Psoas muscle (tissue), 8 donors: ENCODE data around the gene GRHL1. TPM values are rescaled to one million over a fixed set of nuclear protein-coding genes. Genes with fewer than 3 reads are reported as not detected.

Experiments
- ATAC-seq, 4 donors: fragments of 200-7000 bp; cut with Tn5 transposase; one replicate each; pipeline ENCODE4 v1.9.1; 2020; ENCODE audit warnings: moderate library complexity in 3 of 4, mild to moderate bottlenecking in 2 of 4
- DNase-seq, 2 donors: peaks; one replicate each; pipeline ENCODE4 v3.0.0-alpha.2; 2020
- H3K27ac ChIP-seq: fragments of 200-600 bp; one replicate; pipeline ENCODE4 v1.8.0; 2022
- H3K27me3 ChIP-seq, 3 donors: fragments of 200-600 bp in 1 of 3; one replicate each; pipeline versions ENCODE4 v1.6.1 to v1.8.0; 2013 to 2022; ENCODE audit warnings: low read length in 2 of 3, mild to moderate bottlenecking in 2 of 3, moderate library complexity in 1 of 3; ENCODE audit not compliant: insufficient read depth in 3 of 3
- H3K36me3 ChIP-seq, 2 donors: fragments of 200-600 bp in 1 of 2; one replicate each; pipeline versions ENCODE4 v1.6.1 to v1.8.0; 2013 to 2022; ENCODE audit warnings: low read depth in 1 of 2, mild to moderate bottlenecking in 1 of 2, moderate library complexity in 1 of 2; ENCODE audit not compliant: insufficient read depth in 1 of 2
- H3K4me1 ChIP-seq: fragments of 200-600 bp; one replicate; pipeline ENCODE4 v1.8.0; 2022
- H3K4me3 ChIP-seq: fragments of 200-600 bp; one replicate; pipeline ENCODE4 v1.8.0; 2022; ENCODE audit warnings: mild to moderate bottlenecking
- H3K9me3 ChIP-seq: fragments of 200-600 bp; one replicate; pipeline ENCODE4 v1.8.0; 2022
- WGBS, 3 donors: extraction: QIAGEN DNeasy Blood & Tissue Kit; methylation state at CpG; one replicate each; pipeline versions ENCODE4 v1.1.6 to v1.1.7; 2013; 5-methylcytosine and 5-hydroxymethylcytosine counted together
- intact Hi-C, 2 donors: fragments of 100-400 bp; cut with DNase I; formaldehyde crosslinking; loops; one replicate each; pipeline versions ENCODE4 v1.11.0 to v1.14.2; 2022
- long read RNA-seq, 2 donors: library from polyadenylated mRNA; unstranded; transcript quantifications; one replicate each; pipeline ENCODE4 v2.0.0, GENCODE V29; 2021
- polyA plus RNA-seq, 3 donors: library from polyadenylated mRNA; stranded (reverse); fragments of 200-250 nt; gene quantifications; one replicate each; pipeline ENCODE4 v1.2.3, GENCODE V29; 2013
- total RNA-seq, 4 donors: library from RNA; stranded (reverse); fragmentation: NEBNext Ultra II Directional in 2 of 4; extraction: Animal tissue kit (Norgen Biotek cat#: 25700) in 2 of 4; gene quantifications; one replicate each; pipeline versions ENCODE4 v1.2.1 to v1.2.4, GENCODE V29; 2021 to 2023
- TF ChIP-seq, protein P1 (sequence below): fragments of 200-600 bp; IDR thresholded peaks from one replicate; pipeline ENCODE4 v1.8.0; 2022; ENCODE audit warnings: antibody characterized with exemption
- donor health status: healthy with polysubstance abuse.
- donor health status: DM: no; HTN: no; CAD: no; lungs with moderate emphysema.
- donor health status: Bipolar disorder and iron deficiency.
- donor health status: healthy.
- donor health status: DM: yes; HTN: yes; CAD: no.
- donor health status: DM: no; HTN: no; CAD: no.
- donor health status: DM: no; HTN: no; CAD: no.
- donor health status: DM: yes; HTN: yes; CAD: no.

GRHL1 gene
- total RNA-seq (1 to 10 TPM in 2 of 4 donors, under 1 TPM in 2; 0.53 to 1.2 (median 1.1) TPM), polyA plus RNA-seq (under 1 TPM; 0.38 to 0.63 (median 0.52) TPM)
- long read RNA-seq, donor 1 = 0 reads
- long read RNA-seq, donor 2 = 0 reads

GRCh38 chr2:9951522-9952285 lies at the start of gene GRHL1:
Gene GRHL1 (plus strand): TSS chr2:9951693. CDS start chr2:9951834, 141 bp downstream.
- Histone ChIP-seq H3K9me3 (no peaks in the 10 kb centered on the region), H3K36me3 (no peaks in the 10 kb centered on the region), H3K4me1 (peaks cover 6% of the 10 kb centered on the region), H3K27ac (peak within 1 kb of the TSS; percentile 81), H3K4me3 (peak within 1 kb of the TSS; percentile 87), H3K27me3 (peaks cover 0 to 2% (median under 1%) of the 10 kb centered on the region in 3 donors)
- TF ChIP-seq, protein P1, sequence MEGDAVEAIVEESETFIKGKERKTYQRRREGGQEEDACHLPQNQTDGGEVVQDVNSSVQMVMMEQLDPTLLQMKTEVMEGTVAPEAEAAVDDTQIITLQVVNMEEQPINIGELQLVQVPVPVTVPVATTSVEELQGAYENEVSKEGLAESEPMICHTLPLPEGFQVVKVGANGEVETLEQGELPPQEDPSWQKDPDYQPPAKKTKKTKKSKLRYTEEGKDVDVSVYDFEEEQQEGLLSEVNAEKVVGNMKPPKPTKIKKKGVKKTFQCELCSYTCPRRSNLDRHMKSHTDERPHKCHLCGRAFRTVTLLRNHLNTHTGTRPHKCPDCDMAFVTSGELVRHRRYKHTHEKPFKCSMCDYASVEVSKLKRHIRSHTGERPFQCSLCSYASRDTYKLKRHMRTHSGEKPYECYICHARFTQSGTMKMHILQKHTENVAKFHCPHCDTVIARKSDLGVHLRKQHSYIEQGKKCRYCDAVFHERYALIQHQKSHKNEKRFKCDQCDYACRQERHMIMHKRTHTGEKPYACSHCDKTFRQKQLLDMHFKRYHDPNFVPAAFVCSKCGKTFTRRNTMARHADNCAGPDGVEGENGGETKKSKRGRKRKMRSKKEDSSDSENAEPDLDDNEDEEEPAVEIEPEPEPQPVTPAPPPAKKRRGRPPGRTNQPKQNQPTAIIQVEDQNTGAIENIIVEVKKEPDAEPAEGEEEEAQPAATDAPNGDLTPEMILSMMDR = no peak
- ATAC-seq (peak; percentile 97 to 98 (median 98)), DNase-seq (peak; percentile 95 to 96)
- WGBS, 3 donors = 0 to 1% (median 0%) methylated on average over 33 to 111 of the region's 111 CpGs
- intact Hi-C loops = no loop called here

GRCh38 chr2:9905413-9905812 lies 46.1 kb upstream of the GRHL1 start:
- no peaks in the 10 kb centered on the region for H3K27me3 ChIP-seq
- 73 to 82% (median 77%) methylated on average over 1 of the region's 1 CpG for WGBS, 3 donors
- DNase-seq (no peak), ATAC-seq (no peak)
- H3K4me1 ChIP-seq = no peaks in the 10 kb centered on the region
- intact Hi-C loops = no loop called here
- TF ChIP-seq, protein P1 = no peak
- H3K4me3 ChIP-seq = no peak overlapping the region
- no peak overlapping the region for H3K27ac ChIP-seq
- H3K9me3 ChIP-seq = no peaks in the 10 kb centered on the region
- H3K36me3 ChIP-seq = peaks cover 0 to 8% of the 10 kb centered on the region in 2 donors

- no peaks in the 10 kb centered on the region for H3K27me3 ChIP-seq
- H3K4me3 ChIP-seq = no peak overlapping the region
- DNase-seq (no peak), ATAC-seq (no peak)
- H3K36me3 ChIP-seq = peaks cover 0 to 15% of the 10 kb centered on the region in 2 donors
- H3K4me1 ChIP-seq = no peaks in the 10 kb centered on the region
- TF ChIP-seq, protein P1 = no peak
- H3K9me3 ChIP-seq = no peaks in the 10 kb centered on the region
- H3K27ac ChIP-seq = no peak overlapping the region
- WGBS, 3 donors = 93 to 97% (median 96%) methylated on average over 7 of the region's 7 CpGs
- intact Hi-C loops = no loop called here
Observed at GRCh38 chr2:9907402-9907801, 44.1 kb upstream of the GRHL1 start.

GRCh38 chr2:9908639-9909038 lies 42.9 kb upstream of the GRHL1 start:
- H3K36me3 ChIP-seq = peaks cover 4 to 25% of the 10 kb centered on the region in 2 donors
- H3K9me3 ChIP-seq = no peaks in the 10 kb centered on the region
- no peak overlapping the region for H3K4me3 ChIP-seq
- TF ChIP-seq, protein P1 = no peak
- H3K27me3 ChIP-seq = no peaks in the 10 kb centered on the region
- ATAC-seq (no peak), DNase-seq (no peak)
- no peaks in the 10 kb centered on the region for H3K4me1 ChIP-seq
- no peak overlapping the region for H3K27ac ChIP-seq
- 92 to 100% (median 96%) methylated on average over 1 of the region's 1 CpG for WGBS, 3 donors
- intact Hi-C loops = no loop called here
